Thyroid gland (tissue), 4 donors: ENCODE results near the gene SMPX. TPM values are rescaled to one million over a fixed set of nuclear protein-coding genes. Genes with fewer than 3 reads are reported as not detected.

Experiments used
- DNase-seq, 2 donors: peaks; one replicate each; pipeline ENCODE4 v3.0.0-alpha.2; 2019
- H3K27ac ChIP-seq, 3 donors: fragments of 200-600 bp; sonication (generic); 1 replicate in 2 of 3; 2 replicates in 1 of 3; pipeline ENCODE4 v1.5.1; 2016 to 2019; ENCODE audit warnings: mild to moderate bottlenecking in 1 of 3, moderate library complexity in 1 of 3
- H3K27me3 ChIP-seq: fragments of 200-600 bp; sonication (generic); one replicate; pipeline ENCODE4 v1.5.1; 2019
- H3K36me3 ChIP-seq, 2 donors: fragments of 200-600 bp; sonication (generic); one replicate each; pipeline ENCODE4 v1.5.1; 2016 to 2019
- H3K4me1 ChIP-seq, 2 donors: fragments of 200-600 bp; sonication (generic); one replicate each; pipeline ENCODE4 v1.5.1; 2017 to 2019
- H3K4me3 ChIP-seq, 3 donors: fragments of 200-600 bp; sonication (generic); replicated peaks in 1 of 3; 1 replicate in 2 of 3; 2 replicates in 1 of 3; pipeline ENCODE4 v1.5.1; 2016; ENCODE audit warnings: mild to moderate bottlenecking in 1 of 3
- H3K9me3 ChIP-seq: fragments of 200-600 bp; sonication (generic); one replicate; pipeline ENCODE4 v1.5.1; 2017
- CTCF ChIP-seq, 6 experiments: fragments of 200-600 bp in 3 of 6; fragments of 450-650 bp in 3 of 6; sonication (generic) in 3 of 6; IDR thresholded peaks; one replicate each; pipeline ENCODE4 v1.5.1; 2016 to 2019; ENCODE audit warnings: antibody characterized with exemption in 6 of 6, mild to moderate bottlenecking in 2 of 6, inconsistent platforms in 1 of 6, moderate library complexity in 1 of 6
- POLR2A ChIP-seq, 2 donors: fragments of 450-650 bp; IDR thresholded peaks; one replicate each; pipeline ENCODE4 v1.6.1; 2017; ENCODE audit warnings: antibody characterized with exemption in 2 of 2, mild to moderate bottlenecking in 2 of 2, moderate library complexity in 1 of 2
- WGBS, 2 donors: methylation state at CpG; one replicate each; pipeline ENCODE4 v1.1.5; 2017; 5-methylcytosine and 5-hydroxymethylcytosine counted together
- intact Hi-C: fragments of 100-400 bp; cut with DNase I; formaldehyde crosslinking; loops from one replicate; pipeline ENCODE4 v1.15.1; 2023
- total RNA-seq, 4 donors: library from RNA; depleted of rRNA; stranded (reverse); fragments of >200 nt; gene quantifications; one replicate each; pipeline ENCODE4 v1.2.3, GENCODE V29; 2016

SMPX gene
- total RNA-seq, 4 donors from 2014 or later: not detected

- Histone ChIP-seq H3K36me3 (no peaks in the 10 kb centered on the region), H3K27ac (no peak overlapping the region), H3K4me3 (no peak overlapping the region), H3K9me3 (no peaks in the 10 kb centered on the region), H3K27me3 (no peaks in the 10 kb centered on the region), H3K4me1 (no peaks in the 10 kb centered on the region)
- 86 to 95% methylated on average over 3 to 5 of the region's 5 CpGs for WGBS, 2 donors
- intact Hi-C loops: no loop called here
- TF ChIP-seq POLR2A (IDR thresholded peaks at IDR 0.05): no peak
- no peak for TF ChIP-seq CTCF (IDR thresholded peaks at IDR 0.05)
- DNase-seq: no peak
These were observed 57.6 kb downstream of the SMPX start for GRCh38 chrX:21700275-21700674.

GRCh38 chrX:21699136-21699535 lies 58.8 kb downstream of the SMPX start:
- H3K4me1 ChIP-seq: no peaks in the 10 kb centered on the region
- H3K36me3 ChIP-seq: no peaks in the 10 kb centered on the region
- DNase-seq: no peak
- no peaks in the 10 kb centered on the region for H3K27me3 ChIP-seq
- WGBS, 2 donors: 53% methylated on average over 3 of the region's 3 CpGs
- no peaks in the 10 kb centered on the region for H3K9me3 ChIP-seq
- TF ChIP-seq POLR2A (IDR thresholded peaks at IDR 0.05) (no peak), CTCF (IDR thresholded peaks at IDR 0.05) (no peak)
- intact Hi-C loops: no loop called here
- no peak overlapping the region for H3K4me3 ChIP-seq
- H3K27ac ChIP-seq: no peak overlapping the region

- no peaks in the 10 kb centered on the region for H3K36me3 ChIP-seq
- 79 to 84% methylated on average over 4 of the region's 4 CpGs for WGBS, 2 donors
- no peak for DNase-seq
- no peaks in the 10 kb centered on the region for H3K4me1 ChIP-seq
- H3K27ac ChIP-seq: no peak overlapping the region
- no peak overlapping the region for H3K4me3 ChIP-seq
- intact Hi-C loops: no loop called here
- no peaks in the 10 kb centered on the region for H3K9me3 ChIP-seq
- no peaks in the 10 kb centered on the region for H3K27me3 ChIP-seq
- TF ChIP-seq CTCF (IDR thresholded peaks at IDR 0.05) (no peak), POLR2A (IDR thresholded peaks at IDR 0.05) (no peak)
These were observed 59.6 kb downstream of the SMPX start for GRCh38 chrX:21698272-21698671.

GRCh38 chrX:21691512-21692018 lies 66.4 kb downstream of the SMPX start:
- Histone ChIP-seq H3K9me3 (no peaks in the 10 kb centered on the region), H3K27me3 (no peaks in the 10 kb centered on the region), H3K36me3 (no peaks in the 10 kb centered on the region), H3K27ac (no peak overlapping the region), H3K4me3 (no peak overlapping the region), H3K4me1 (no peaks in the 10 kb centered on the region)
- intact Hi-C loops: no loop called here
- TF ChIP-seq CTCF (IDR thresholded peaks at IDR 0.05): no peak
- TF ChIP-seq POLR2A (IDR thresholded peaks at IDR 0.05): no peak
- DNase-seq: no peak
- WGBS, 2 donors: 88 to 94% methylated on average over 3 of the region's 3 CpGs

GRCh38 chrX:21683941-21684340 lies 74.0 kb downstream of the SMPX start:
- intact Hi-C loops: no loop called here
- Histone ChIP-seq H3K27me3 (no peaks in the 10 kb centered on the region), H3K4me3 (no peak overlapping the region), H3K4me1 (no peaks in the 10 kb centered on the region), H3K36me3 (no peaks in the 10 kb centered on the region), H3K27ac (no peak overlapping the region), H3K9me3 (no peaks in the 10 kb centered on the region)
- no peak for DNase-seq
- TF ChIP-seq CTCF (IDR thresholded peaks at IDR 0.05) (no peak), POLR2A (IDR thresholded peaks at IDR 0.05) (no peak)
- WGBS, 2 donors: 77 to 90% methylated on average over 1 of the region's 1 CpG
